ENCODE data around the gene EIF4A3.

GRCh38 chr17:80096561-80097021 lies 50.3 kb downstream of the EIF4A3 start:
- TF ChIP-seq MLX (CRISPR knock-in tag; conservative IDR thresholded peaks at IDR 0.05) (no peak), GTF2B (IDR thresholded peaks at IDR 0.05; ENCODE audit: extremely low read depth, insufficient read length) (no peak), POLR2AphosphoS5 (IDR thresholded peaks at IDR 0.05; ENCODE audit: control insufficient read depth, insufficient read depth, low read depth, low read length) (no peak), MAZ (CRISPR knock-in tag; conservative IDR thresholded peaks at IDR 0.05 in 1 of 2, IDR thresholded peaks at IDR 0.05 in 1 of 2) (no peak), CCNT2 (IDR thresholded peaks at IDR 0.05; ENCODE audit: borderline replicate concordance, extremely low read depth, insufficient read length, low read depth, low read length) (no peak)
